HG02678 (cell line): ENCODE measurements around the gene ZNF253.
"Not testable (repeated sequence)": the region's sequence is repeated elsewhere in the genome, so short reads cannot be mapped to it uniquely, and the experiment has no call there.

Experiments used
- ATAC-seq: cut with Tn5 transposase; IDR thresholded peaks from one replicate; pipeline ENCODE4 v1.9.1; 2021; ENCODE audit warnings: mild to moderate bottlenecking, moderate library complexity; ENCODE audit not compliant: unreplicated experiment

ZNF253 gene

DNA sequence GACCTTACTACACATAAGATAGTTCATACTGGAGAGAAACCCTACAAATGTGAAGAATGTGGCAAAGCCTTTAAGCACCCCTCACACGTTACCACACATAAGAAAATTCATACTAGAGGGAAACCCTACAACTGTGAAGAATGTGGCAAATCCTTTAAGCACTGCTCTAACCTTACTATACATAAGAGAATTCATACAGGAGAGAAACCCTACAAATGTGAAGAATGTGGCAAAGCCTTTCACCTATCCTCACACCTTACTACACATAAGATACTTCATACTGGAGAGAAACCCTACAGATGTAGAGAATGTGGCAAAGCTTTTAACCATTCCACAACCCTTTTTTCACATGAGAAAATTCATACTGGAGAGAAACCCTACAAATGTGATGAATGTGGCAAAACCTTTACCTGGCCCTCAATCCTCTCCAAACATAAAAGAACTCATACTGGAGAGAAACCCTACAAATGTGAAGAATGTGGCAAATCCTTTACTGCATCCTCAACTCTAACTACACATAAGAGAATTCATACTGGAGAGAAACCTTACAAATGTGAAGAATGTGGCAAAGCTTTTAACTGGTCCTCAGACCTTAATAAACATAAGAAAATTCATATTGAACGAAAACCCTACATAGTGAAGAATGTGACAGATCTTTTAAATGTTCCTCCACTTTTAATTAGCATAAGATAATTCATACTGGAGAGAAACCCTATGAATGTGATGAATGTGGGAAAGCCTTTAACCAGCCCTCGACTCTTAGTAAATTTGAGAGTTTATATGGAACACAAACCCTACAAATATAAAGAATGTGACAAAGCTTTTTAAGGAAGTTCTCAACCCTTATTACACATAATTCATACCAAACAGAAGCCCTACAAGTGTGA lies 26.6 kb downstream of the ZNF253 start:
- not testable (repeated sequence) for ATAC-seq

DNA sequence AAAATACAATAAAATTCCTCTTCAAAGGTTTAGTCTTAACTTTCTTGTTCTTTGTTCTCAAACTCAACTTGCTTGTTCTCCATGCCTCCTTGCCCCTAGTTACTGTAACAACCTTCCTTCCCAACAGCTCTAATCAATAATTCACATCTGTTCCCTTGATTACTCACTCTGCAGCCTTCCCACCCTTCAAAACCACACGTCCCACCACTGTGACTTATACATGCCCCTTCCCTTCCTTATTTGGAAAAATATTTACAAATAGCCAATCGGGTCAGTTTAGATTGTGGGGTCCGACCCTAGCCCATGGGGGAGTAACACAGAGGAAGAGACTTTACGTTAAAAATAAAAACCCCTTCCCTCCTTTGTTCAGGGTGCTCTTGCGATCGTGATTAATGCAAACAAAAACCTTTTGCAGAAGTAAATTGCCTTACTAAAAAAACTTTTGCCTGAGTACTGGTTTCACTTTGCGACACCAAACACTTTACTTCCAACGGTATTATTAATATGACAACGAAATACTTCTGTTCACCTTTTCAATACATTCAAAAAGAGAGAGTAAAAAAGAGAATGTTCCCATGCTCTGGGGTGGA lies 34.6 kb downstream of the ZNF253 start:
- ATAC-seq: no peak

DNA sequence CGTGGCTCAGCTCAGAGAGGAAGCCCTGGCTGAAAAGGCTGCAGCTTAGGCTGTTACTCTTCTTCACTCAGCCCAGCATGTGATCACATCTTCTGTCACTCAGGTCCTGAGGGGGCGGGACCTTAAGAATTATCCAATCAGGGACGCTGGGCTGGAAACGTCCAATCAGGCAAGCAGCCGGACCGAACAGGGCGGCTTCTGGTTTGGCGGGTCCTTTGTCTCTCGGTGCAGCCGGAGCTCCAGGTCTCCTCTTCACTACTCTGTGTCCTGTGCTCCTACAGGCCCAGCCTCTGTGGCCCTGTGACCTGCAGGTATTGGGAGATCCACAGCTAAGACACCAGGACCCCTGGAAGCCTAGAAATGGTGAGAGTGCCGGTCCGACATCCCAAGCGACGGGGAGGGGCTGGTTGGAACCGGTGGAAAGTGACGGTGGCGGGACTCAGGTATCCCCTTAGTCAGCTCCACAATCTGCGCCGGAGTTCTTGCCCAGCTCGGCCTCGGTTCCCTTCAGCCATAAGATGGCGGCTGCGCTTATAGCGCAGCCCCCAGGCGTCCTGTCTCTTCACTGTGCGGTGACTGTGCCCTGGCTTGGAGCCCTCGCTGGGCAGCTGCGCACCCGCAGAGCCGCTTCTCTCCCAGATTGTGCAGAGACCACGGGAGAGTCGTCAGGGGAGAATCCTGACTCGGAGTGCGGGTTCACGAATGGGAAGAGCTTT lies 35.2 kb downstream of the ZNF253 start, which contains the start of gene ZNF93:
Gene ZNF93, plus strand, starts transcription at position 218 of the 716 bp plus-strand sequence. Its CDS starts 143 bp downstream, at position 361.
- ATAC-seq: peak; percentile 94

DNA sequence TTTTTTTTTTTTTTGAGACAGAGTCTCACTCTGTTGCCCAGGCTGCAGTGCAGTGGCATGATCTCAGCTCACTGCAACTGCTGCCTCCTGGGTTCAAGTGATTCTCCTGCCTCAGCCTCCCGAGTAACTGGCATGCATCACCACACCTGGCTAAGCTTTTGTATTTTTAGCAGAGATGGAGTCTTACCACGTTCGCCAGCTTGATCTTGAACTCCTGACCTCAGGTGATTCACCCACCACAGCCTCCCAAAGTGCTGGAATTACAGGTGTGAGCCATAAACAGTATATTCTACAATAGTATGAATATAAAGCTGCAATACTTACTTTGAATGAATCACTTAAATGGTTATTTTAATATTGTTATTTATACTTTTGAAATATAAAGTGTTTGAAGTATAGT lies 41.9 kb downstream of the ZNF253 start:
- not testable (repeated sequence) for ATAC-seq

DNA sequence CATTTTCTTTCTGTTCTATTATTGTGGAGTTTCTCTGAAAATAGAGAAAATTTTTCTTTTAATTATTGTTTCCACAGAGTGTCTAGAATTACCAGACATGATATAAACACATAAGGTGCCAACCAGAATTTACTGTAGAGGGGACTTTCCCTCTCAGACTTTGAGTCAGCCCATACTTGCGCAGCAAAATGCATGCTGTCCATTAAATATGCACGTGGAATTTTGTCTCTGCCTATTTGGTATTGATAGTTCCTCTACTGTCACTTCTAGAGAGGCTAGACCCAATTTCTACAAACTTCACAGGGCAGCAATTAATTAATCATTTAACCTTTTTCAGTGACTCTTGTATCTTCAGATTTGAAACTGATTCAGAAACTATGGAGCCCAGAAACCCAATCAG lies 44.0 kb downstream of the ZNF253 start:
- no peak for ATAC-seq

DNA sequence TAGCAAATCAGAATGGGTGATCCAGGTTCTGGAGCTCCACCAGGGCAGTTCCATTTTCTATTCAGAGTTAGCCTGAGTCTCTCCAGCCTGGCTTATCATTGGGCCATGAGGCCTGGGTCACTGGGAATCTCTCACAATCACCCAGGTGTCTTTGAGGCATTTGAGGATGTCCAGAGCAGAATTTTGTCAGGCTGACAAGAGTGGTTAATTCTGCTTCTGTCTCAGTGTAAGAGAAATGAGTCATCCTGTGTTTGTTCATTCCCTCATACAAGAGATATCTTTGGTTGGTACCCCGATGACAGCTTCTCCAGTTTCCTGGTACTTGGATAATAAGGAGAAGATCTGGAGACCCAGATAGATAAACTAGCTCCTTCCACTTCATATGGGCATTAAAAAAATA lies 45.5 kb downstream of the ZNF253 start:
- ATAC-seq: no peak

DNA sequence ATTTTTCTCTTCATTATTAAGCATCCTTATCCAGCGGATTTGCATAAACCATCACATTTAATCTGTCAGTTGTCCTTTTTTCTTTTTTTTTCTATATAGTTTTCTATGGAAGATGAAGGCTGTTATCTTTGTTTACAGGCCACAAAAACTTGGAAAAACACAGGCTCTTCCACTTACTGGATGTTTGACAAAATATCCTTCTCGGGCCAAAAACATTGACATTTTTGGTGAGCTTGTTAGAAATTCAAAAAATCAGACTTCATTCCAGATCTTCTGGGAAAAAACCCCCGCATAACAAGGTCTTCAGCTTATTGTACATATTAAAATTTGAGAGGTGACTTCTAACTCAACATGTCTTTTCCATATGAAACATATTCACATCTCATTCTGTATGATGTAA lies 48.9 kb downstream of the ZNF253 start:
- ATAC-seq: no peak

DNA sequence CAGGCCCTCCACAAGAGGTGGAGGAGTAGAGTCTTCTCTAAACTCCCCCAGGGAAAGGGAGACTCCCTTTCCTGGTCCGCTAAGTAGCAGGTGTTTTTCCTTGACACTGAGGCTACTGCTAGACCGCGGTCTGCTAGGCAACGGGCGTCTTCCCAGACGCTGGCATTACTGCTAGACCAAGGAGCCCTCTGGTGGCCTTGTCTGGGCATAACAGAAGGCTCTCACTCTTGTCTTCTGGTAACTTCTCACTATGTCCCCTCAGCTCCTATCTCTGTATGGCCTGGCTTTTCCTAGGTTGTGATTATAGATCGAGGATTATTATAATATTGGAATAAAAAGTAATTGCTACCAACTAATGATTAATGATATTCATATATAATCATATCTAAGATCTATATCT lies 64.7 kb downstream of the ZNF253 start:
- ATAC-seq: not testable (repeated sequence)

DNA sequence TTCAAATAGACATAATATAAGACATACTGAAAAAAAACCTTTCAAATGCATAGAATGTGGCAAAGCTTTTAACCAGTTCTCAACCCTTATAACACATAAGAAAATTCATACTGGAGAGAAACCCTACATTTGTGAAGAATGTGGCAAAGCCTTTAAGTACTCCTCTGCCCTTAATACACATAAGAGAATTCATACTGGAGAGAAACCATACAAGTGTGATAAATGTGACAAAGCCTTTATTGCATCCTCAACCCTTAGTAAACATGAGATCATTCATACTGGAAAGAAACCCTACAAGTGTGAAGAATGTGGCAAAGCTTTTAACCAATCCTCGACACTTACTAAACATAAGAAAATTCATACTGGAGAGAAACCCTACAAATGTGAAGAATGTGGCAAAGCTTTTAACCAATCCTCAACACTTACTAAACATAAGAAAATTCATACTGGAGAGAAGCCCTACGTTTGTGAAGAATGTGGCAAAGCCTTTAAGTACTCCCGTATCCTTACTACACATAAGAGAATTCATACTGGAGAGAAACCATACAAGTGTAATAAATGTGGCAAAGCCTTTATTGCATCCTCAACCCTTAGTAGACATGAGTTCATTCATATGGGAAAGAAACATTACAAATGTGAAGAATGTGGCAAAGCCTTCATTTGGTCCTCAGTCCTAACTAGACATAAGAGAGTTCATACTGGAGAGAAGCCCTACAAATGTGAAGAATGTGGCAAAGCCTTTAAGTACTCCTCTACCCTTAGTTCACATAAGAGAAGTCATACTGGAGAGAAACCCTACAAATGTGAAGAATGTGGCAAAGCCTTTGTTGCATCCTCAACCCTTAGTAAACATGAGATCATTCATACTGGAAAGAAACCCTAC lies 68.0 kb downstream of the ZNF253 start:
- not testable (repeated sequence) for ATAC-seq

DNA sequence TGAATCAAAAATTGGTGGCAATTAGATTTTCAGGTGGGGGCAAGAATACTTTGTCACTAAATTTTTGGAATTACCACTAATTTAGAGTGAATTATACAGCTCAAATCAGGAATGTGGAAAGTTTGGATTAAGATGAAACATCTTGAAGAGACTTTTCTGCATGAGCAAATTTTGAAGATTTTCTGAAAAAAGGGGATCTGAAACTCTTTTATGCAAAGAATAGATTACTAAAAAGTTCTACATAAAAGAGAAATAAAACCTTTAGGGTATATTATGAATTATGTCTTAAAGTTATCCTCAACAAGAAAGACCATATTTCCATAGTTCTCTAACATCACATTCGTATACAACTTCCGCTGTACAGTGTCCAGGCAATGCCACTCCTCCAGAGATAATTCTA lies 71.7 kb downstream of the ZNF253 start:
- no peak for ATAC-seq

DNA sequence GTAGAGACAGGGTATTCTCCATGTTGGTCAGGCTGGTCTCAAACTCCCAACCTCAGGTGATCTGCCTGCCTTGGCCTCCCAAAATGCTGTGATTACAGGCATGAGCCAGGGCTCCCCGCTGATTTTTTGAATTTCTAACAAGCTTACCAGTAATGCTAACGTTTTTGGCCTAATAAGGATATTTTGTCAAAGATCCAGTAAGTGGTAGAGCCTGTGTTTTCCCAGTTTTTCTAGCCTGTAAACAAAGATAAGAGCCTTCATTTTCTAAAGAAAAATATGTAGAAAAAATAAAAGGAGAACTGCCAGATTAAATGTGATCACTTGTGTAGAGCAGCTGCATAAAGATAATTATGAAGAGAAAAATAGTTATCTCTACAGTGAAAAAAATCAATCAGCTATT lies 72.8 kb downstream of the ZNF253 start:
- ATAC-seq: no peak

DNA sequence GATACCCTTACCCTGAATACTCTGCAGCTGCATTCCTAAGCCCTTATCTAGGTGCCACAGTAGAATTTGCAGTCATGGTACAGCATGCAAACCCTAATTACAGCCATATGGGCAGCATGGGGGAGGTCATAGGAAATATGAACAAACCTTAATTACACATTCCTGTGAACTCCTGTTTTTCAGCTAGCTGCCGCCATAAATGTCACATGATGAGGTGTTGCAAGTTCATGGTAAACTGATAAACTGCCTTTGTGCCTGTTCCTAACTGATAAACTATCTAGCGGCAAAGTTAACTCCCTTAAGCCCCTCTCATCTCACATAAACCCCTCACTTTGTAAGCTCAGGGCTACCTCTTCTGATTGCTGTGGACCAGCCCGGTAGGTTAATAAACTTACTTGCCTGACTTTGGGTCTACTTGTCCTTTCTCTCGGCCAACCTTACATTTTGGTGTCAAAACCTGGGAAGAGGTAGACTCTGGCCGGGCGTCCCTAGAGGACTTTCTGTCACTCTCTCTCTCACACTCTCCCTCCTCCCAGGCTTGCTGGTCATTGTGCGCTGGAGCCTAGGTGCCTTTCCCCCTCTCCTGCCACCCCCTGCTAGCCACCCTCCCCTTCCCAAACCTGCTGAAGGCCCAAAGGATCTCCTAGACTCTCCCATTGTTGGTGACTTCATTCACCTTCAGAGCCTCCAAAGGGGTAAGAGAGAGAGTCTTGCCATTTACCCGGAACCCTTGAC lies 78.3 kb downstream of the ZNF253 start:
- no peak for ATAC-seq
